Measurements from ENCODE around the gene PIK3R2. TPM values are rescaled to one million over a fixed set of nuclear protein-coding genes. Genes with fewer than 3 reads are reported as not detected.
A peak's percentile ranks its signal among the peaks of the same experiment; 100 is the strongest.

The PIK3R2 gene
- total RNA-seq, 4 donors from 2014 or later, result 6.3 to 11.7 (median 7.4) TPM

GRCh38 chr19:18183529-18183928, 30.6 kb downstream of the PIK3R2 start:
- DNase-seq (ENCODE audit: low spot score), result no peak
- no peak for TF ChIP-seq CTCF (IDR thresholded peaks at IDR 0.05)
- no peak for ATAC-seq (ENCODE audit: low FRiP score)

- DNase-seq (ENCODE audit: low spot score) (no peak), ATAC-seq (ENCODE audit: low FRiP score) (no peak)
- no peak for TF ChIP-seq CTCF (IDR thresholded peaks at IDR 0.05)
Measured at GRCh38 chr19:18185538-18185937, 32.6 kb downstream of the PIK3R2 start.

GRCh38 chr19:18190278-18190677, 37.3 kb downstream of the PIK3R2 start:
- no peak for TF ChIP-seq CTCF (IDR thresholded peaks at IDR 0.05)
- no peak for DNase-seq (ENCODE audit: low spot score)

GRCh38 chr19:18191640-18192062, 38.7 kb downstream of the PIK3R2 start:
- no peak for ATAC-seq (ENCODE audit: low FRiP score)
- no peak for TF ChIP-seq CTCF (IDR thresholded peaks at IDR 0.05)
- DNase-seq (ENCODE audit: low spot score), result no peak

More at GRCh38 chr19:18190278-18190677, 37.3 kb downstream of the PIK3R2 start:
- no peak for ATAC-seq (ENCODE audit: low FRiP score)

GRCh38 chr19:18192673-18193387, 39.9 kb downstream of the PIK3R2 start, which contains the start of gene MPV17L2:
Gene MPV17L2, plus strand, starts transcription at chr19:18193218. Its CDS starts 64 bp downstream, at chr19:18193282.
- peak; percentile 97 for DNase-seq (ENCODE audit: low spot score)
- peak; percentile 97 for ATAC-seq (ENCODE audit: low FRiP score)
- no peak for TF ChIP-seq CTCF (IDR thresholded peaks at IDR 0.05)

- no peak for TF ChIP-seq CTCF (IDR thresholded peaks at IDR 0.05)
- DNase-seq (ENCODE audit: low spot score) (no peak), ATAC-seq (ENCODE audit: low FRiP score) (no peak)
Measured at GRCh38 chr19:18193388-18194180, 40.6 kb downstream of the PIK3R2 start.
